Left forelimb (tissue), 1 donor: ENCODE results near the gene CNTNAP1.

ENCODE experiments used
- DNase-seq: peaks from one replicate; pipeline ENCODE4 v3.0.0-alpha.2; 2018; ENCODE audit warnings: low spot score

The CNTNAP1 gene

GRCh38 chr17:42670789-42671657 lies 11.3 kb upstream of the CNTNAP1 start:
- no peak for DNase-seq

DNA sequence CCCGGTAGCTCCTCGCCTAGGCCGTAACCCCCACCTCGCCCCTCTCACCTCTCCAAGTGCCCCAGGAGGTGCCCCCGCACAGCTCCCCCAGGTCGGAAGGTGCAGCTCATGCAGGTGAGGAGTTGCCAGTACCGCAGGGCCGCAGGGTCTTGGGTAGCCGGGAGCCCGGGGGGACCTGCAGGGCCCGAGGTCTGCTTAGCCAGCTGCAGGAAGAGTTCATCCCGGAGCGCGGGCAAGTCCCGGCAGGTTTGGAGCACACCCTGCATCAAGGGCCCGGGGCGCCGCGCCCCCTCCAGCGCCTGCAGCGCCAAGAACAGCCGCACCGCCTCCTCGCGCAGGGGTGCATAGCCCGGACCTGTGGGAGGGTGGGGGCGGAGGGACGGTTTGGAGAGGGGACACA lies 10.3 kb upstream of the CNTNAP1 start:
- no peak for DNase-seq

GRCh38 chr17:42673266-42673884 lies 9.0 kb upstream of the CNTNAP1 start:
- no peak for DNase-seq

GRCh38 chr17:42673885-42674754 lies 8.2 kb upstream of the CNTNAP1 start:
- no peak for DNase-seq

DNA sequence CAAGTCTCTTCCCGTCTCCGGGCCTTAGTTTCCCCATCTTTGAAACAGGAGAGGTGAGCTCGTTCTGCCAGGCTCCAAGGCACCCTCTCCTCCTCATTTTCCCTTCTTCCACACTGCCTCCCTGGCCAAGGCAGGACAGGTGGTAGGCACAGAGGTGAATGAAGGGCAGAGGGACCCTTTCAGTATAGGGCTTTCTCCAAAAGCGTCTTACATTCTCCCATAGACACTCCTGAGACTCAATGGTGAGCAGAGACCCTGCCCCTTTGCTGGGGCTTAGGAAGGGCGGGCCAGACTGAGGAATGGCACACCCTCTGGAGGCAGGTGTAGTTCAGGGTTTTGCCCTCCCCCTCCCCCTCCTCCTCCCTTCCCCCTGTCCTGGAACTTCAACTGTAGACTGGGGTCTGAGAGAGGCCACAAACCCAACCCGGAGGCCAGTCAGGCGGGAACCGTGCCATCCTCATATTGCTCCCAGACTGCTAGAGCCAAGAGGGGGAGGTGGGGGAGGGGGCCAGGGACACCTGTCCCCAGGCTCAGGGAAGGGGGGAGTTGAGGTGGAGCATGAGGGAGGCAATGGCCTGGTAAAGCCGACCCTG lies 7.5 kb upstream of the CNTNAP1 start:
- DNase-seq = no peak

DNA sequence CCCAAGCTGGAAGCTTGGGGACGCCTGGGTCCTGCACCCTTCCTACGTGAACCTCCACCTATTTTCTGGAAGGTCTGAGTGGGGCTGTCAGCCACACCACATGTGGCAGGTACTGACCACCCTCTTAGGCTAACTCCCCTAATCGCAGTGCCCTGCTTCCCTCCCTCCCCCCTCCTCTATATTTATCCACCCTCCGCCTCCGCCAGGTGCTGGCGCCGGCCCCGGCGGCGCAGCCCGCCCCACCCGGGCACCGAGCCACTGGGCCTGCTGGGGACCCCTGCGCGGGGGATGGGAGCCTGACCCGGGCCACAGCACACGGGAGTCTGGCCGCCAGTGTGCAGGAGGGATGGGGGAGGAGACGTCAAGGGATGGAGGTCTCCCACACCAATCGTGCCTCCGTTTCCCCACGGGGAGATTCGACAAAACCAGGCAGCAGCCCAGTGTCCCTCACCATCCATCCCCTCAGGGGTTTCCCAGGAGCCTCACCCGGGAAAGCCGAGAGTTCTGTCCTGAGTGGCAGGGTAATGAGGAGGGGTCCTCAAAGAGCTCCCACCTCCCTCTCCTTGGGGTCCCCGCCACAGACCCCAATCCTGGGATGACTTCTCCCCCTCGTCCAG lies 6.9 kb upstream of the CNTNAP1 start:
- DNase-seq = no peak

- DNase-seq = no peak
Measured at GRCh38 chr17:42675965-42676423, 6.3 kb upstream of the CNTNAP1 start.

GRCh38 chr17:42676424-42677011 lies 5.8 kb upstream of the CNTNAP1 start, which contains the start of gene PLEKHH3:
TSS of gene PLEKHH3 (minus strand) at chr17:42676994. CDS start at chr17:42676563, 431 bp downstream.
- no peak for DNase-seq

DNA sequence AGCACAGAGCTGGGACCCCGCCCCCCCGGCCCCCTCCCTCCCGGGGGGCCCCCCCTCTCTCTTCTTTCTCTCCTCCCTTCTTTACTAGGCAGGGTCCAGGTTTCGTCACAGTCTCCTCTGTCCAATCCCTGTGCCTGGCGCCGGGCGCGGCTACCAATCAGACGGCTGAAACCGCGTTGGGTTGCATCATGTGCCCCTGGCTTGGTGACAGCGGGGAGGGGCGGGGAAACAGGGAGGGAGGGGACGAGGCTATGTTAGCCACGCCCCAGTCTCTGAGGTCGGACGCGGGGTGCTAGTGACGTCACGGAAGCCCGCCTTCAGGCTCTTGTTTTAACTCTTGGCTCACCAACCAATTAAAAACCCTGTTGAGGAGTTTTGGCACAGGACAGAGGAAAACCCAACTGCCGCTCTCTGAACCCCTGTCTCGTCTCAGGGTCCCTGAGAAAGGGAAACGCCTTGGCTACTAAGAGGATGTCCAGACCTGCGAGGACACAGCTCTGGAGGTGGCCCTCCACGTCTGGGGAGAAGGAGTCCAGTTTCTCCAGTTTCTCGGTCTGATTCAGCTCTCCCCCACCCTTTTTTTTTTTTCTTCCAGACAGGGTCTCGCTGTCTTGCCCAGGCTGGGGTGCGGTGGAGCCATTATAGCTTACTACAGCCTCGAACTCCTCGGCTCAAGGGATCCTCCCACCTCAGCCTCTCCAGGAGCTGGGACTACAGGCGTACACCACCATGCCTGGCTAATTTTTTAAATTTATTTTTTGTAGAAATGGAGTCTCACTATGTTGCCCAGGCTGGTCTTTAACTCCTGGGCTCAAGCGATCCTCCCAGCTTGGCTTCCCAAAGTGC lies 5.1 kb upstream of the CNTNAP1 start:
- peak; percentile 100 for DNase-seq

- peak; percentile 93 for DNase-seq
Measured at GRCh38 chr17:42677921-42678781, 4.2 kb upstream of the CNTNAP1 start.

- DNase-seq = no peak
Measured at GRCh38 chr17:42678951-42679491, 3.3 kb upstream of the CNTNAP1 start.

DNA sequence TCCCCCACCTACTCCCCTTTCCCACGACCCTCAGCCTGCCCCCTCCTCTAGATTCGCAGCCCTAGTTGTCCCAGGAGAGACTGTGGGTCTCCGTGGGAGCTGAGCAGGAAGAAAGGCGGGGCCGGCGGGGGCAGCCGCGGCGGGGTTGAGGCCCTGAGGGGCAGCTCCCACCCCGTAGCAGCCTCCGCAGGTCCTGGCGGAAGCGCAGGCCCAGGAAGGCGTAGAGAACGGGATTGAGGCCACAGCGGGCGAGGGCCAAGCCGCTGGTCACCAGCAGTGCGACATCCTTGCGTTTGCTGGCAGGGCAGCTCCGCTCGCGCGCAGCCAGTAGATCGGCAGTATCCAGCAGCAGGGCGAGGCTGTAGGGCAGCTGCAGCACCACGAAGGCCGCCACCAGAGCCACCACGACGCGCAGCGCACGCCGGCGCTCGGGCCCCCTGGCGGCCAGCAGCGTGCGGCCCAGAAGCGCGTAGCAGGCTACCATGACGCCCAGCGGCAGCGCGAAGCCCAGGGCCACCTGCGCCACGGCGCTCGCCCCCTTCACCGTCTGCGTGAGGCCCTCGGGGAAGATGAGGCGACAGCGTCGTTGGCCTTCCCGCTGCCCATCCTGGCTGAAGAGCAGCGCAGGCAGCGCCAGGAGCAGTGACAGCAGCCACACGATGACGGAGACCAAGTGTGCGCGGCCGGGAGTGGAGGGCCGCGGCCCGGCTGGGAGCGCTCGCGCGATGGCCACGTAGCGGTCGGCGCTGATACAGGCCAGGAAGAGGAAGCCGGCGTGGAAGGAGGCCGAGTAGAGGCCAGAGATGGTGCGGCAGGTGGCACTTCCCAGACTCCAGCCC lies 2.6 kb upstream of the CNTNAP1 start:
- peak; percentile 88 for DNase-seq

GRCh38 chr17:42680331-42680808 lies 2.0 kb upstream of the CNTNAP1 start:
- DNase-seq = no peak

DNA sequence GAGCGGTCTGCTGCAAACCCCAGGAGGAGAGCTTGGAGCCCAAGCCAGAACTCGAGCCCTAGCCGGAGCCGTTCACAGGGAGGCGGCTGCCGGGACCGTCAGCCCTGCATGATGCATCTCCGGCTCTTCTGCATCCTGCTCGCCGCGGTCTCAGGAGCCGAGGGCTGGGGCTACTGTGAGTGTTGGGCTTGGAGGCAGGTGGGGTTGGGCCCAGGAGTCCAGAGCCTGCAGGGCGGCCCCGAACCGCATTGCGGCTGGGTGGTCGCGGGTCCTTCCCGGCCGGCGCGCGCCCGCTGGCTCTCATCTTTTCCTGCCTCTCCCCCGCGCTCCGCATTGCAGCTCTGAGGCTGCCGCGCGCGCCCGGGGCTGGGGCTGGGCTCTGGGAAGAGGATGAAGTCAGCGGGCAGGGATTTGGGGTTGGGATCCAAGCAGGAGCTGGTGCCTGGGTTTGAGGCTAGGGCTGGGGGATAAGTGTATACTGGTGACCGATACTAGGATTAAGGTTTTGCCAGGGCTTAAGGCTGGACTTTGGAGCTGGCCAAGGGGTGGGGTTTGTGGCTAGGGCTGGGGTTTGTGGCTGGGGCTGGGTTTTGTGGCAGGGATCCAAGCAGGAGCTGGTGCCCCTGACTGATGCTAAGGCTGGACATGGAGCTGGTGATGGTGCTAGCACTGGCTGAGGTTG lies 532 bp downstream of the CNTNAP1 start:
- DNase-seq = peak; percentile 84

GRCh38 chr17:42683407-42684034 lies 1.2 kb downstream of the CNTNAP1 start:
- no peak for DNase-seq

GRCh38 chr17:42684929-42685556 lies 2.7 kb downstream of the CNTNAP1 start:
- no peak for DNase-seq
